Mucosa of rectum (tissue), 2 donors: Measurements from ENCODE around the gene RAD9B.
"Not testable (repeated sequence)": the region's sequence is repeated elsewhere in the genome, so short reads cannot be mapped to it uniquely, and the experiment has no call there.

ENCODE experiments used
- H3K27ac ChIP-seq, 2 donors: one replicate each; pipeline ENCODE4 v1.7.0; 2013; ENCODE audit warnings: inconsistent platforms in 2 of 2, low read depth in 2 of 2, low read length in 2 of 2
- H3K27me3 ChIP-seq, 2 donors: one replicate each; pipeline ENCODE4 v1.7.0; 2013; ENCODE audit warnings: low read length in 2 of 2; ENCODE audit not compliant: control insufficient read depth in 2 of 2, insufficient read depth in 2 of 2
- H3K36me3 ChIP-seq, 2 donors: one replicate each; pipeline ENCODE4 v1.7.0; 2013; ENCODE audit warnings: low read length in 2 of 2; ENCODE audit not compliant: control insufficient read depth in 2 of 2, insufficient read depth in 2 of 2
- H3K4me1 ChIP-seq, 2 donors: one replicate each; pipeline ENCODE4 v1.7.0; 2013; ENCODE audit warnings: low read length in 2 of 2, mild to moderate bottlenecking in 1 of 2; ENCODE audit not compliant: control insufficient read depth in 2 of 2, insufficient read depth in 2 of 2
- H3K4me3 ChIP-seq, 2 donors: one replicate each; pipeline ENCODE4 v1.7.0; 2013; ENCODE audit warnings: low read length in 2 of 2
- H3K9ac ChIP-seq, 2 donors: one replicate each; pipeline ENCODE4 v1.7.0; 2013; ENCODE audit warnings: low read length in 2 of 2, low read depth in 1 of 2, mild to moderate bottlenecking in 1 of 2
- H3K9me3 ChIP-seq, 2 donors: one replicate each; pipeline ENCODE4 v1.7.0; 2013; ENCODE audit warnings: low read length in 2 of 2; ENCODE audit not compliant: control insufficient read depth in 2 of 2
- donor health status: healthy.
- donor health status: Normal muscosa, but diverticular disease.

Gene RAD9B

GRCh38 chr12:110520876-110521712 lies 19.0 kb downstream of the RAD9B start:
- H3K4me3 ChIP-seq, H3K36me3 ChIP-seq: not testable (repeated sequence)

GRCh38 chr12:110528277-110528839 lies 26.2 kb downstream of the RAD9B start:
- H3K36me3 ChIP-seq: peaks cover 0 to 5% of the 10 kb centered on the region in 2 donors
- H3K9me3 ChIP-seq: no peaks in the 10 kb centered on the region
- H3K27ac ChIP-seq: no peak overlapping the region
- no peaks in the 10 kb centered on the region for H3K27me3 ChIP-seq
- H3K4me3 ChIP-seq: no peak overlapping the region
- no peak overlapping the region for H3K9ac ChIP-seq
- H3K4me1 ChIP-seq: peaks cover 12 to 13% of the 10 kb centered on the region in 2 donors

More at GRCh38 chr12:110520876-110521712, 19.0 kb downstream of the RAD9B start:
- H3K9me3 ChIP-seq, H3K27ac ChIP-seq, H3K27me3 ChIP-seq, H3K9ac ChIP-seq, H3K4me1 ChIP-seq: not testable (repeated sequence)

GRCh38 chr12:110530511-110530910 lies 28.4 kb downstream of the RAD9B start:
- peaks cover 5 to 7% of the 10 kb centered on the region in 2 donors for H3K36me3 ChIP-seq
- no peak overlapping the region for H3K27ac ChIP-seq
- H3K9ac ChIP-seq: no peak overlapping the region

GRCh38 chr12:110531741-110532333 lies 29.7 kb downstream of the RAD9B start:
- H3K36me3 ChIP-seq: peaks cover 16 to 20% of the 10 kb centered on the region in 2 donors
- no peak overlapping the region for H3K4me3 ChIP-seq
- peaks cover 13 to 16% of the 10 kb centered on the region in 2 donors for H3K4me1 ChIP-seq
- peak overlapping the region; percentile 33 to 50 for H3K27ac ChIP-seq
- H3K27me3 ChIP-seq: no peaks in the 10 kb centered on the region
- H3K9me3 ChIP-seq: no peaks in the 10 kb centered on the region
- no peak overlapping the region for H3K9ac ChIP-seq

More at GRCh38 chr12:110530511-110530910, 28.4 kb downstream of the RAD9B start:
- Histone ChIP-seq H3K27me3 (no peaks in the 10 kb centered on the region), H3K4me1 (peaks cover 12 to 13% of the 10 kb centered on the region in 2 donors), H3K4me3 (no peak overlapping the region), H3K9me3 (no peaks in the 10 kb centered on the region)

GRCh38 chr12:110532644-110533043 lies 30.5 kb downstream of the RAD9B start:
- H3K27me3 ChIP-seq: no peaks in the 10 kb centered on the region
- H3K9ac ChIP-seq: no peak overlapping the region
- peak overlapping the region in 1 of 2 donors; percentile 50 for H3K27ac ChIP-seq
- H3K4me3 ChIP-seq: no peak overlapping the region
- no peaks in the 10 kb centered on the region for H3K9me3 ChIP-seq
- peaks cover 16 to 22% of the 10 kb centered on the region in 2 donors for H3K4me1 ChIP-seq
- H3K36me3 ChIP-seq: peaks cover 20 to 26% of the 10 kb centered on the region in 2 donors

GRCh38 chr12:110533607-110534006 lies 31.5 kb downstream of the RAD9B start:
- no peak overlapping the region for H3K4me3 ChIP-seq
- peaks cover 25 to 30% of the 10 kb centered on the region in 2 donors for H3K4me1 ChIP-seq
- no peaks in the 10 kb centered on the region for H3K27me3 ChIP-seq
- H3K27ac ChIP-seq: no peak overlapping the region
- H3K9me3 ChIP-seq: no peaks in the 10 kb centered on the region
- no peak overlapping the region for H3K9ac ChIP-seq
- H3K36me3 ChIP-seq: peaks cover 24 to 31% of the 10 kb centered on the region in 2 donors

GRCh38 chr12:110534811-110535210 lies 32.7 kb downstream of the RAD9B start:
- Histone ChIP-seq H3K9ac (no peak overlapping the region), H3K4me1 (peaks cover 30 to 36% of the 10 kb centered on the region in 2 donors), H3K9me3 (no peaks in the 10 kb centered on the region), H3K27me3 (no peaks in the 10 kb centered on the region), H3K27ac (no peak overlapping the region), H3K4me3 (no peak overlapping the region), H3K36me3 (peaks cover 27 to 39% of the 10 kb centered on the region in 2 donors)

- Histone ChIP-seq H3K4me3 (no peak overlapping the region), H3K27ac (peak overlapping the region; percentile 58 to 74), H3K9me3 (no peaks in the 10 kb centered on the region), H3K36me3 (peaks cover 27 to 39% of the 10 kb centered on the region in 2 donors), H3K27me3 (no peaks in the 10 kb centered on the region), H3K9ac (peak overlapping the region in 1 of 2 donors; percentile 3), H3K4me1 (peaks cover 23 to 26% of the 10 kb centered on the region in 2 donors)
Measured at GRCh38 chr12:110536834-110537604, 34.9 kb downstream of the RAD9B start.

- peak overlapping the region; percentile 3 to 5 for H3K9ac ChIP-seq
- no peaks in the 10 kb centered on the region for H3K9me3 ChIP-seq
- H3K27me3 ChIP-seq: no peaks in the 10 kb centered on the region
- peaks cover 22 to 39% of the 10 kb centered on the region in 2 donors for H3K36me3 ChIP-seq
- peak overlapping the region; percentile 58 to 74 for H3K27ac ChIP-seq
- H3K4me3 ChIP-seq: peak overlapping the region in 1 of 2 donors; percentile 21
- H3K4me1 ChIP-seq: peaks cover 18 to 24% of the 10 kb centered on the region in 2 donors
Measured at GRCh38 chr12:110537605-110538409, 35.7 kb downstream of the RAD9B start.
